Measurements from ENCODE around the gene LRRC8E. TPM values are rescaled to one million over a fixed set of nuclear protein-coding genes. Genes with fewer than 3 reads are reported as not detected.

LRRC8E gene
- total and polyA plus RNA-seq, 7 donors, result 0.03 to 0.26 (median 0.09) TPM; not detected in 1

GRCh38 chr19:7923295-7924191 lies 35.2 kb downstream of the LRRC8E start:
- 71 to 82% (median 76%) methylated on average over 27 to 31 of the region's 31 CpGs for WGBS, 3 donors
- no peak for TF ChIP-seq CTCF (IDR thresholded peaks at IDR 0.05)
- no peaks in the 10 kb centered on the region for H3K27me3 ChIP-seq (ENCODE audit: insufficient read depth in 3 of 3, low read length in 2 of 3)
- H3K27ac ChIP-seq, result no peak overlapping the region
- peaks cover 27% of the 10 kb centered on the region for H3K4me1 ChIP-seq
- no peak for ATAC-seq
- DNase-seq, result peak; percentile 23 to 50
- H3K9me3 ChIP-seq, result no peaks in the 10 kb centered on the region
- H3K36me3 ChIP-seq (ENCODE audit: insufficient read depth in 1 of 2, low read depth in 1 of 2), result peaks cover 3 to 18% of the 10 kb centered on the region in 2 donors
- intact Hi-C loops (cut with DNase I), result loop anchor here in 1 of 2 donors (2.0 kb wide), 1 partner anchor 71 kb away; no protein-coding TSS in a partner anchor
- H3K4me3 ChIP-seq, result no peak overlapping the region

GRCh38 chr19:7924241-7924640 lies 35.9 kb downstream of the LRRC8E start:
- TF ChIP-seq CTCF (IDR thresholded peaks at IDR 0.05), result no peak
- intact Hi-C loops (cut with DNase I), result loop anchor here in 1 of 2 donors (2.0 kb wide), 1 partner anchor 71 kb away; no protein-coding TSS in a partner anchor
- Histone ChIP-seq H3K9me3 (no peaks in the 10 kb centered on the region), H3K4me1 (peaks cover 27% of the 10 kb centered on the region), H3K27ac (no peak overlapping the region), H3K27me3 (ENCODE audit: insufficient read depth in 3 of 3, low read length in 2 of 3) (no peaks in the 10 kb centered on the region), H3K36me3 (ENCODE audit: insufficient read depth in 1 of 2, low read depth in 1 of 2) (peaks cover 3 to 19% of the 10 kb centered on the region in 2 donors), H3K4me3 (no peak overlapping the region)
- ATAC-seq (no peak), DNase-seq (no peak)
- 62 to 73% (median 70%) methylated on average over 10 to 12 of the region's 12 CpGs for WGBS, 3 donors

GRCh38 chr19:7924651-7925170 lies 36.4 kb downstream of the LRRC8E start:
- no peaks in the 10 kb centered on the region for H3K9me3 ChIP-seq
- peak overlapping the region; percentile 55 for H3K4me3 ChIP-seq
- intact Hi-C loops (cut with DNase I), result loop anchor here in 1 of 2 donors (2.0 kb wide), 1 partner anchor 72 kb away; no protein-coding TSS in a partner anchor
- WGBS, 3 donors, result 31 to 37% (median 31%) methylated on average over 19 to 34 of the region's 34 CpGs
- ATAC-seq, result no peak
- H3K36me3 ChIP-seq (ENCODE audit: insufficient read depth in 1 of 2, low read depth in 1 of 2), result peaks cover 3 to 21% of the 10 kb centered on the region in 2 donors
- TF ChIP-seq CTCF (IDR thresholded peaks at IDR 0.05), result no peak
- peak; percentile 21 to 57 for DNase-seq
- H3K27ac ChIP-seq, result no peak overlapping the region
- peaks cover 29% of the 10 kb centered on the region for H3K4me1 ChIP-seq
- H3K27me3 ChIP-seq (ENCODE audit: insufficient read depth in 3 of 3, low read length in 2 of 3), result no peaks in the 10 kb centered on the region

- Histone ChIP-seq H3K4me3 (peak overlapping the region; percentile 55), H3K4me1 (peaks cover 29% of the 10 kb centered on the region), H3K36me3 (ENCODE audit: insufficient read depth in 1 of 2, low read depth in 1 of 2) (peaks cover 3 to 26% of the 10 kb centered on the region in 2 donors), H3K27ac (no peak overlapping the region), H3K9me3 (no peaks in the 10 kb centered on the region), H3K27me3 (ENCODE audit: insufficient read depth in 3 of 3, low read length in 2 of 3) (no peaks in the 10 kb centered on the region)
- ATAC-seq (no peak), DNase-seq (peak; percentile 80 to 85)
- 0% methylated on average over 28 to 98 of the region's 98 CpGs for WGBS, 3 donors
- intact Hi-C loops (cut with DNase I), result loop anchor here in 1 of 2 donors (2.0 kb wide), 1 partner anchor 73 kb away; no protein-coding TSS in a partner anchor
- TF ChIP-seq CTCF (IDR thresholded peaks at IDR 0.05), result peak; percentile 70
Observed at GRCh38 chr19:7925171-7925851, 37.0 kb downstream of the LRRC8E start.
